Gastrocnemius medialis (tissue), 4 donors: Measurements from ENCODE around the gene SI. TPM values are rescaled to one million over a fixed set of nuclear protein-coding genes. Genes with fewer than 3 reads are reported as not detected.

ENCODE experiments used
- ATAC-seq, 2 donors: fragments of 150-250 bp; one replicate each; pipeline ENCODE4 v1.9.1; 2016
- DNase-seq, 2 donors: peaks; one replicate each; pipeline ENCODE4 v3.0.0-alpha.2; 2019
- H3K27ac ChIP-seq, 4 donors: fragments of 200-600 bp; sonication (generic); 1 replicate in 1 of 4; 2 replicates in 3 of 4; pipeline ENCODE4 v1.5.1; 2016 to 2018; ENCODE audit warnings: mild to moderate bottlenecking in 2 of 4, moderate library complexity in 1 of 4
- H3K27me3 ChIP-seq, 3 donors: fragments of 200-600 bp; sonication (generic) in 2 of 3; 1 replicate in 1 of 3; 2 replicates in 2 of 3; pipeline versions ENCODE4 v1.5.1 to v1.6.0; 2016 to 2019; ENCODE audit warnings: mild to moderate bottlenecking in 1 of 3, moderate library complexity in 1 of 3
- H3K36me3 ChIP-seq, 2 donors: fragments of 200-600 bp; sonication (generic) in 1 of 2; one replicate each; pipeline ENCODE4 v1.5.1; 2017 to 2018
- H3K4me1 ChIP-seq, 2 donors: fragments of 200-600 bp; sonication (generic) in 1 of 2; one replicate each; pipeline ENCODE4 v1.5.1; 2016 to 2017; ENCODE audit warnings: mild to moderate bottlenecking in 2 of 2
- H3K4me3 ChIP-seq, 4 donors: fragments of 200-600 bp; sonication (generic) in 3 of 4; 1 replicate in 1 of 4; 2 replicates in 3 of 4; pipeline ENCODE4 v1.5.1; 2016 to 2019; ENCODE audit warnings: mild to moderate bottlenecking in 2 of 4
- H3K9me3 ChIP-seq, 3 donors: fragments of 200-600 bp; sonication (generic) in 2 of 3; 1 replicate in 1 of 3; 2 replicates in 2 of 3; pipeline ENCODE4 v1.5.1; 2016 to 2019
- POLR2A ChIP-seq, 2 donors: fragments of 450-650 bp; IDR thresholded peaks; one replicate each; pipeline ENCODE4 v1.6.1; 2017; ENCODE audit warnings: antibody characterized with exemption in 2 of 2, mild to moderate bottlenecking in 2 of 2, moderate library complexity in 2 of 2
- in situ Hi-C, 4 donors: fragments of 200-750 bp; cut with MboI; loops; one replicate each; pipeline versions ENCODE4 v1.15.0 to v1.8.0; 2017; ENCODE audit warnings: low sequenced_read_pairs in 4 of 4
- intact Hi-C: fragments of 100-400 bp; cut with DNase I; formaldehyde crosslinking; loops from one replicate; pipeline ENCODE4 v1.15.1; 2023; ENCODE audit warnings: low total_unique reads
- total RNA-seq, 4 donors: library from RNA; depleted of rRNA; stranded (reverse); fragments of >200 nt; gene quantifications; one replicate each; pipeline versions ENCODE4 v1.1.0 to v1.2.3, GENCODE V29; 2016
- TF ChIP-seq, protein P1 (sequence below), 5 experiments: fragments of 450-650 bp in 3 of 5; fragments of 200-600 bp in 2 of 5; sonication (generic) in 2 of 5; IDR thresholded peaks in 4 of 5; conservative IDR thresholded peaks in 1 of 5; 1 replicate in 4 of 5; 2 replicates in 1 of 5; pipeline ENCODE4 v1.5.1; 2016 to 2019; ENCODE audit warnings: antibody characterized with exemption in 5 of 5, mild to moderate bottlenecking in 3 of 5, moderate library complexity in 3 of 5

SI gene
- total RNA-seq, 4 donors from 2014 or later = not detected

DNA sequence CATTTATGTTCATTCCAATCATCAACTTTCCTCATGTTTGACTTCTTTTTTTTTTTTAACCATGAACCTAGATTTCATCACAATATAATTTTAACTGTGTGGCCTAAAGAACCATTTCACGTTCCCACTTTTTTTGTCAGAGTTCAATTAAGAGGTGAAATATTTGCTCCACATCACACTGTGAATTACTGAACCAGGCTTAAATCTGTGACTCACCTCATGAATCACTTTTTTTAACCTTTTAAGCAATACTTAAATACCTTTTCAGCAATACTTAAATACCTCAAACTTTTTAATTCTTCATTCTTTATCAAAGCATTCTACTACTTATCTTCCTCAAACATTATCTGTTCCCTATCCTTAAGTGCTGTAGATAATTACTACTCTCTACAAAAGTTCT, 137.6 kb downstream of the SI start:
- no peaks in the 10 kb centered on the region for H3K27me3 ChIP-seq
- in situ Hi-C loops = no loop called here

DNA sequence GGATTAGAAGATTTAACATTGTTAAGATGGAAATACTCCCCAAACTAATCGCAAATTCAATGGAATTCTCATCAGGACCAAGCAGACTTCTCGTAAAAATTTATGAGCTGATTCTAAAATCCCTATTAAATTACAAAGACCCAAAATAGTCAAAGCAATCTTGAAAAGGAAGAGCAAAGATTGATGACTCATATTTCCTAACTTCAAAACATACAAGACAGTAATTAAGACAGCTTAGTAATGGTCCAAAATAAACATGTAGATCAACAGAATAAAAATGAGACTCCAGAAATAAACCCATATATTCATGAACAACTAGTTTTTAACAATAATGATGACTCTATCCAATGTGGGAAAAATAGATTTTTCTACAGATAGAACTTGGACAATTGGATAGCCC, 148.7 kb downstream of the SI start:
- H3K4me1 ChIP-seq = no peaks in the 10 kb centered on the region
- TF ChIP-seq, protein P1, sequence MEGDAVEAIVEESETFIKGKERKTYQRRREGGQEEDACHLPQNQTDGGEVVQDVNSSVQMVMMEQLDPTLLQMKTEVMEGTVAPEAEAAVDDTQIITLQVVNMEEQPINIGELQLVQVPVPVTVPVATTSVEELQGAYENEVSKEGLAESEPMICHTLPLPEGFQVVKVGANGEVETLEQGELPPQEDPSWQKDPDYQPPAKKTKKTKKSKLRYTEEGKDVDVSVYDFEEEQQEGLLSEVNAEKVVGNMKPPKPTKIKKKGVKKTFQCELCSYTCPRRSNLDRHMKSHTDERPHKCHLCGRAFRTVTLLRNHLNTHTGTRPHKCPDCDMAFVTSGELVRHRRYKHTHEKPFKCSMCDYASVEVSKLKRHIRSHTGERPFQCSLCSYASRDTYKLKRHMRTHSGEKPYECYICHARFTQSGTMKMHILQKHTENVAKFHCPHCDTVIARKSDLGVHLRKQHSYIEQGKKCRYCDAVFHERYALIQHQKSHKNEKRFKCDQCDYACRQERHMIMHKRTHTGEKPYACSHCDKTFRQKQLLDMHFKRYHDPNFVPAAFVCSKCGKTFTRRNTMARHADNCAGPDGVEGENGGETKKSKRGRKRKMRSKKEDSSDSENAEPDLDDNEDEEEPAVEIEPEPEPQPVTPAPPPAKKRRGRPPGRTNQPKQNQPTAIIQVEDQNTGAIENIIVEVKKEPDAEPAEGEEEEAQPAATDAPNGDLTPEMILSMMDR (IDR thresholded peaks at IDR 0.05 in 4 of 5, conservative IDR thresholded peaks at IDR 0.05 in 1 of 5) = no peak
- TF ChIP-seq POLR2A (IDR thresholded peaks at IDR 0.05) = no peak
- no peaks in the 10 kb centered on the region for H3K9me3 ChIP-seq
- H3K27me3 ChIP-seq = no peaks in the 10 kb centered on the region
- intact Hi-C loops = no loop called here
- H3K27ac ChIP-seq = no peak overlapping the region
- in situ Hi-C loops = no loop called here
- H3K4me3 ChIP-seq = no peak overlapping the region
- no peaks in the 10 kb centered on the region for H3K36me3 ChIP-seq
- ATAC-seq = no peak
- DNase-seq = no peak

More for the DNA sequence above, 137.6 kb downstream of the SI start:
- TF ChIP-seq, protein P1 (IDR thresholded peaks at IDR 0.05 in 4 of 5, conservative IDR thresholded peaks at IDR 0.05 in 1 of 5) = no peak
- no peak for TF ChIP-seq POLR2A (IDR thresholded peaks at IDR 0.05)
- no peak overlapping the region for H3K27ac ChIP-seq
- H3K4me1 ChIP-seq = no peaks in the 10 kb centered on the region
- H3K4me3 ChIP-seq = no peak overlapping the region
- intact Hi-C loops = no loop called here
- DNase-seq (no peak), ATAC-seq (no peak)
- H3K36me3 ChIP-seq = no peaks in the 10 kb centered on the region
- no peaks in the 10 kb centered on the region for H3K9me3 ChIP-seq

Other genes with a start within 250 kb of the SI start
- not detected for gene SLITRK3, start 117.9 kb upstream of the SI start, total RNA-seq